Osteoblast (primary cell): Measurements from ENCODE around the gene EGFR. TPM values are rescaled to one million over a fixed set of nuclear protein-coding genes. Genes with fewer than 3 reads are reported as not detected.
A peak's percentile ranks its signal among the peaks of the same experiment; 100 is the strongest.

Source experiments
- DNase-seq: peaks from one replicate; pipeline ENCODE4 v3.0.0; 2011; ENCODE audit warnings: low spot score, mixed read lengths; ENCODE audit not compliant: insufficient read length; ENCODE audit errors: missing footprints
- H2AFZ ChIP-seq: 2 replicates; pipeline ENCODE4 v1.6.0; 2011; ENCODE audit warnings: mild to moderate bottlenecking, low read length
- H3K27ac ChIP-seq: 2 replicates; pipeline ENCODE4 v1.5.1; 2011; ENCODE audit warnings: mild to moderate bottlenecking, low read depth, low read length, moderate library complexity
- H3K27me3 ChIP-seq: 2 replicates; pipeline ENCODE4 v1.6.0; 2012; ENCODE audit warnings: mild to moderate bottlenecking, control low read depth, inconsistent platforms, low read length, moderate library complexity; ENCODE audit not compliant: insufficient read depth
- H3K36me3 ChIP-seq: 2 replicates; pipeline ENCODE4 v1.5.1; 2011; ENCODE audit warnings: mild to moderate bottlenecking, low read length, control low read depth, moderate library complexity; ENCODE audit not compliant: insufficient read depth
- H3K4me1 ChIP-seq: 2 replicates; pipeline ENCODE4 v1.5.1; 2011; ENCODE audit warnings: mild to moderate bottlenecking, low read length, control low read depth, moderate library complexity; ENCODE audit not compliant: insufficient read depth
- H3K4me2 ChIP-seq: 2 replicates; pipeline ENCODE4 v1.6.0; 2011; ENCODE audit warnings: mild to moderate bottlenecking, low read length; ENCODE audit not compliant: insufficient read depth
- H3K4me3 ChIP-seq: fragments of 200-600 bp; sonication (generic); 3 replicates; pipeline ENCODE4 v1.5.1; 2012; ENCODE audit warnings: mild to moderate bottlenecking, low read length, inconsistent platforms; ENCODE audit not compliant: insufficient read depth
- H3K79me2 ChIP-seq: 2 replicates; pipeline ENCODE4 v1.6.0; 2012; ENCODE audit warnings: mild to moderate bottlenecking, low read length, control low read depth, inconsistent platforms; ENCODE audit not compliant: insufficient read depth
- H3K9me3 ChIP-seq: 2 replicates; pipeline ENCODE4 v1.5.1; 2011; ENCODE audit warnings: low read depth, low read length, control low read depth
- H4K20me1 ChIP-seq: 2 replicates; pipeline ENCODE4 v1.6.0; 2012; ENCODE audit warnings: mild to moderate bottlenecking, low read length, control low read depth; ENCODE audit not compliant: insufficient read depth
- total RNA-seq: library from RNA; depleted of rRNA; stranded (reverse); fragments of >200 nt; gene quantifications from 2 replicates; pipeline ENCODE4 v1.2.3, GENCODE V29; 2012
- TF ChIP-seq, protein P1 (sequence below): IDR thresholded peaks from 2 replicates; pipeline ENCODE4 v1.5.1; 2011; ENCODE audit warnings: mild to moderate bottlenecking, low read depth, low read length, moderate library complexity; ENCODE audit errors: extremely low read depth

Gene EGFR
- total RNA-seq, 1 donor, result 104 TPM

DNA sequence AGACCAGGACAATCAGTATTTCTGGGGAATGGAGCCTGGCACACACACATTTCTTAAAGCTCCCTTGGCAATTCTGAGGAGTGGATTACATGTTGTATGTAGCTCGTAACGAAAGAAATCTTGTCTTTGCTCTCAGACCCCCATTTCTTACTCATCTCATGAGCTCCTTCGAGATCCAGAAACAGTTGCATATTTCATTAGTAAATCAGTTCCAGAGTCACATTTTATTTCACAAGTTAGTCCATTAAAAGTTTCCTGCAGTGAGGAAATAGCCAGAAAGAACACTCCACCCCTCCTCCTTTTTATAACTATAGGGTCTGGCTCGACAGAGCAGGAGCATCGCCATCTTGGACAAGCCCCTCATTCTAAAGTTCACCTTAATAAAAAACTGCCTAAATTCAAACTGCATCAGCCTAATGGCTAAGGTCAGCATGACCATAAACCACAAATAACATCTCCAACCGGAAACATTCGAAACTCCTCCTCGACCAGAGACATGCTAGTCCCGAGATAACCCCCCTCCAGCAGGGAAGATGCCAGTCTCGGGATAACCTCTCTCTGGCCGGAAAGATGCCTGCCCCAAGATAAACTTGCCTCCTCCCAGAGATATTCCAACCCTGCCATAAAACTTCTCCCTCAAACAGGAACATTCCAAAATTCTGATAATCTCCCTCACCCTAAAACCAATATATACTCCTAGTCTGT lies 7.4 kb downstream of the EGFR start:
- no peak for DNase-seq
- Histone ChIP-seq H2AFZ (no peak overlapping the region), H3K79me2 (peaks cover 97% of the 10 kb centered on the region), H4K20me1 (peaks cover 28% of the 10 kb centered on the region), H3K9me3 (no peaks in the 10 kb centered on the region), H3K27ac (peak overlapping the region; percentile 69), H3K36me3 (peaks cover 13% of the 10 kb centered on the region), H3K4me1 (peaks cover 74% of the 10 kb centered on the region), H3K27me3 (no peaks in the 10 kb centered on the region), H3K4me2 (peak overlapping the region; percentile 10), H3K4me3 (no peak overlapping the region)
- TF ChIP-seq, protein P1, sequence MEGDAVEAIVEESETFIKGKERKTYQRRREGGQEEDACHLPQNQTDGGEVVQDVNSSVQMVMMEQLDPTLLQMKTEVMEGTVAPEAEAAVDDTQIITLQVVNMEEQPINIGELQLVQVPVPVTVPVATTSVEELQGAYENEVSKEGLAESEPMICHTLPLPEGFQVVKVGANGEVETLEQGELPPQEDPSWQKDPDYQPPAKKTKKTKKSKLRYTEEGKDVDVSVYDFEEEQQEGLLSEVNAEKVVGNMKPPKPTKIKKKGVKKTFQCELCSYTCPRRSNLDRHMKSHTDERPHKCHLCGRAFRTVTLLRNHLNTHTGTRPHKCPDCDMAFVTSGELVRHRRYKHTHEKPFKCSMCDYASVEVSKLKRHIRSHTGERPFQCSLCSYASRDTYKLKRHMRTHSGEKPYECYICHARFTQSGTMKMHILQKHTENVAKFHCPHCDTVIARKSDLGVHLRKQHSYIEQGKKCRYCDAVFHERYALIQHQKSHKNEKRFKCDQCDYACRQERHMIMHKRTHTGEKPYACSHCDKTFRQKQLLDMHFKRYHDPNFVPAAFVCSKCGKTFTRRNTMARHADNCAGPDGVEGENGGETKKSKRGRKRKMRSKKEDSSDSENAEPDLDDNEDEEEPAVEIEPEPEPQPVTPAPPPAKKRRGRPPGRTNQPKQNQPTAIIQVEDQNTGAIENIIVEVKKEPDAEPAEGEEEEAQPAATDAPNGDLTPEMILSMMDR, result no peak

GRCh38 chr7:55026867-55027490 lies 8.2 kb downstream of the EGFR start:
- Histone ChIP-seq H3K36me3 (peaks cover 14% of the 10 kb centered on the region), H4K20me1 (peaks cover 31% of the 10 kb centered on the region), H3K4me1 (peaks cover 72% of the 10 kb centered on the region), H3K27me3 (no peaks in the 10 kb centered on the region), H3K9me3 (no peaks in the 10 kb centered on the region), H3K4me3 (no peak overlapping the region), H2AFZ (no peak overlapping the region), H3K79me2 (peaks cover 97% of the 10 kb centered on the region), H3K4me2 (peak overlapping the region; percentile 9), H3K27ac (peak overlapping the region; percentile 69)
- no peak for DNase-seq
- TF ChIP-seq, protein P1, result no peak

- TF ChIP-seq, protein P1, result no peak
- H4K20me1 ChIP-seq, result peaks cover 26% of the 10 kb centered on the region
These were observed 9.2 kb downstream of the EGFR start for GRCh38 chr7:55028011-55028410.

DNA sequence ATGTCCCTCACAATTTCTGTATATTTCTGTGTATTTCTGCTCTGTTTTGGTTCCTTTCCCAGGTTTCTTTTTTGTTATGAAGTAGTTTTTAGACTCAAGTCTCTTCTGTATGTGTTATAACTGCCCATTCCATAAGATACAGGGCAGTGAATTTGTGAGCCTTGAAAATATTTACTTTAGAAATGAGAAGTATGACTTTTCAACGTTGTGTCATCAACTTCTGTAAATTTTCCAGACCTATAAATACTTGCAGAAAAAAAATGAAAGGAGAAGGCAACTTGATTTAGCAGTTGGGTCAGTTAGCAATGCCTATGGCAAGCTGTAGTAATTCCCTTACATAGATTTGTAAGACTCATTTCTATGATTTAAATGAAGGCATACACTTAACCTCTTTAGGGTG lies 11.5 kb downstream of the EGFR start:
- Histone ChIP-seq H3K79me2 (peaks cover 97% of the 10 kb centered on the region), H3K4me3 (no peak overlapping the region), H3K27ac (peak overlapping the region; percentile 47)

More at GRCh38 chr7:55028011-55028410, 9.2 kb downstream of the EGFR start:
- Histone ChIP-seq H3K4me1 (peaks cover 71% of the 10 kb centered on the region), H3K4me3 (no peak overlapping the region), H3K27me3 (no peaks in the 10 kb centered on the region), H3K36me3 (peaks cover 15% of the 10 kb centered on the region), H3K79me2 (peaks cover 97% of the 10 kb centered on the region), H2AFZ (no peak overlapping the region), H3K27ac (peak overlapping the region; percentile 12), H3K9me3 (no peaks in the 10 kb centered on the region), H3K4me2 (no peak overlapping the region)
- no peak for DNase-seq

More for the DNA sequence above, 11.5 kb downstream of the EGFR start:
- Histone ChIP-seq H2AFZ (no peak overlapping the region), H4K20me1 (peaks cover 17% of the 10 kb centered on the region), H3K4me2 (peak overlapping the region; percentile 14), H3K27me3 (no peaks in the 10 kb centered on the region), H3K4me1 (peaks cover 60% of the 10 kb centered on the region), H3K36me3 (peaks cover 11% of the 10 kb centered on the region), H3K9me3 (no peaks in the 10 kb centered on the region)
- DNase-seq, result no peak
- TF ChIP-seq, protein P1, result no peak
